NCI-H82 treated with DMSO at 0.1 percent for 48 hours (cell line): ENCODE measurements around the gene IFI35.
"Not testable (repeated sequence)": the region's sequence is repeated elsewhere in the genome, so short reads cannot be mapped to it uniquely, and the experiment has no call there.

Source experiments
- DNase-seq: peaks from one replicate; lab custom pipeline; 2025; ENCODE audit not compliant: unreplicated experiment; lab: John Stamatoyannopoulos, UW

The IFI35 gene

DNA sequence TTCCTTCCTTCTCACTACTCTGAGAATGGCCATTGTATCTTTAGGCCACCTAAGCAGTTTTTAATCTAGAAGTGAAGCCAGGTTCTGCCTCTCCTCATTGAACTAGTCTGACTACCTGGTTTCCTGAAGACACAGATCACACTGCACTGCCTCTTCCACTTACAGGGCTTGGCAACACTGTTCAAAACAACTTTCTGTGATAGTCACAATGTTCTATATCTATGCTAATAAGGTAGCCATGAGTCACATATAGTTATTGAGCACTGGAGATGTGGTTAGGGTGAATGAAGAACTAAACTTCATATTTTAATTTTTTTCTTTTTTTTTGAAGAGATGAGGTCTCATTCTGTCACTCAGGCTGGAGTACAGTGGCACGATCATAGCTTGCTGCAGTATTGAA lies 45.4 kb downstream of the IFI35 start:
- DNase-seq, result no peak

DNA sequence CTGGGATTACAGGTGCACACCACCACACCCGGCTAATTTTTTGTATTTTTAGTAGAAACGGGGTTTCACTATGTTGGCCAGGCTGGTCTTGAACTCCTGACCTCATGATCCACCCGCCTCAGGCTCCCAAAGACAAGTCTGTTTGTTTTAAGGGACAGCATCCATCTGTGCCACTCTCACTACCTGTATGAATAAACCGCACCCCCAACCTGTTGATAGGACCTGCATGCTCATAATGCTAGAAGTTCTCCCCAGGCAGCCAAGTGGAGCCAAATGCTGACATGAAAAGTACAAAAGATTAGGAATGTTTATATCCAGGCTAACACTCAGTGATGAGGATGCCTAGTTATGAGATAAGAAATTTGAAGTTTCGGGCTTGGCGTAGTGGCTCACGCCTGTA lies 46.4 kb downstream of the IFI35 start:
- DNase-seq, result not testable (repeated sequence)

DNA sequence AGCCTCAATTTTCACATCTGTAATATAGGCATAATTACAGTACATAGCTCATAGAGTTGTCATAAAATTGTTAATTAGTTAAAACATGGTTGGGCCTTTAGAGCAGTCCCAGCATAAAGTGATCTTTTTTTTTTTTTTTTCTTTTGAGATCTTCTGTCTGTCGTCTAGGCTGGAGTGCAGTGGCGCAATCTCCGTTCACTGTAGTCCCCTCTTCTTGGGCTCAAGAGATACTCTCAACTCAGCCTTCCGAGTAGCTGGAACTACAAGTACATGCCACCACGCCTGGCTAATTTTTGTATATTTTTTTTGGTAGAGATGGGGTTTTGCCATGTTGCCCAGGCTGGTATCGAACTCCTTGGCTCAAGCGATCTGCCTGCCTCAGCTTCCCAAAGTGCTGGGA lies 49.5 kb downstream of the IFI35 start:
- DNase-seq, result no peak

DNA sequence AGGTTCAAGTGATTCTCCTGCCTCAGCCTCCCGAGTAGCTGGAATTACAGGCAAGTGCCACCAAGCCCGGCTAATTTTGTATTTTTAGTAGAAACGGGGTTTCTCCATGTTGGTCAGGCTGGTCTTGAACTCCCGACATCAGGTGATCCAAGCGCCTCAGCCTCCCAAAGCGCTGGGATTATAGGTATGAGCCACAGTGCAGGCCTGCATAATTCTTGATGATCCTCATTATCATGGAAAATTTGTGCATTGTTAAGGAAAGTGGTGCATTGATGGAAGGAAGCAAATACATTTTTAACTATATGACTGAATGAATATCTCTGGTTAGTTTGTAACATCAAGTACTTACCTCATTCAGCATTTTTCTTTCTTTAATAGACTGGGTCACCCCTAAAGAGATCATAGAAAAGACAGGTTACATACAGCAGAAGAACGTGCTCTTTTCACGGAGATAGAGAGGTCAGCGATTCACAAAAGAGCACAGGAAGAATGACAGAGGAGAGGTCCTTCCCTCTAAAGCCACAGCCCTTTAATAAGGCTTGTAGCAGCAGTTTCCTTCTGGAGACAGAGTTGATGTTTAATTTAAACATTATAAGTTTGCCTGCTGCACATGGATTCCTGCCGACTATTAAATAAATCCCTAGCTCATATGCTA lies 56.5 kb downstream of the IFI35 start:
- DNase-seq, result no peak
